Lower leg skin (tissue), 4 donors: ENCODE results near the gene HMGA1. TPM values are rescaled to one million over a fixed set of nuclear protein-coding genes. Genes with fewer than 3 reads are reported as not detected.
"Not testable (repeated sequence)": the region's sequence is repeated elsewhere in the genome, so short reads cannot be mapped to it uniquely, and the experiment has no call there.

Source experiments
- DNase-seq, 2 donors: peaks; one replicate each; pipeline ENCODE4 v3.0.0-alpha.2; 2019; ENCODE audit warnings: low spot score in 2 of 2
- H3K4me3 ChIP-seq: fragments of 200-600 bp; sonication (generic); 2 replicates; pipeline ENCODE4 v1.5.1; 2017; ENCODE audit warnings: mild to moderate bottlenecking, low read depth; ENCODE audit not compliant: poor library complexity, severe bottlenecking
- CTCF ChIP-seq, 3 donors: fragments of 450-650 bp; IDR thresholded peaks; one replicate each; pipeline ENCODE4 v1.5.1; 2016; ENCODE audit warnings: antibody characterized with exemption in 3 of 3, mild to moderate bottlenecking in 3 of 3, moderate library complexity in 2 of 3
- POLR2A ChIP-seq, 2 donors: fragments of 450-650 bp; IDR thresholded peaks; one replicate each; pipeline ENCODE4 v1.6.1; 2016 to 2017; ENCODE audit warnings: antibody characterized with exemption in 2 of 2, mild to moderate bottlenecking in 1 of 2, moderate library complexity in 1 of 2
- WGBS, 2 donors: methylation state at CpG; one replicate each; pipeline ENCODE4 v1.1.5; 2018; 5-methylcytosine and 5-hydroxymethylcytosine counted together
- intact Hi-C: fragments of 100-400 bp; cut with DNase I; formaldehyde crosslinking; loops from one replicate; pipeline ENCODE4 v1.15.0; 2023; ENCODE audit warnings: low total_unique reads
- total RNA-seq, 4 donors: library from RNA; depleted of rRNA; stranded (reverse); fragments of >200 nt; gene quantifications; one replicate each; pipeline ENCODE4 v1.1.0, GENCODE V29; 2016

Gene HMGA1
- total RNA-seq, 4 donors from 2014 or later: 134 to 188 (median 167) TPM

- DNase-seq: no peak
- TF ChIP-seq CTCF (IDR thresholded peaks at IDR 0.05): no peak
- TF ChIP-seq POLR2A (IDR thresholded peaks at IDR 0.05): no peak
These were observed 11.0 kb downstream of the HMGA1 start for GRCh38 chr6:34247481-34248197.

GRCh38 chr6:34248198-34248726 is 11.6 kb downstream of the HMGA1 start:
- TF ChIP-seq POLR2A (IDR thresholded peaks at IDR 0.05) (no peak), CTCF (IDR thresholded peaks at IDR 0.05) (no peak)
- intact Hi-C loops: loop anchor here (10.0 kb wide), 1 partner anchor 167 kb away; no protein-coding TSS in a partner anchor
- peak in 1 of 2 donors; percentile 94 for DNase-seq
- WGBS, 2 donors: 6 to 9% methylated on average over 16 to 17 of the region's 17 CpGs
- H3K4me3 ChIP-seq: peak overlapping the region; percentile 58

More at GRCh38 chr6:34247481-34248197, 11.0 kb downstream of the HMGA1 start:
- H3K4me3 ChIP-seq: no peak overlapping the region
- intact Hi-C loops: loop anchor here (10.0 kb wide), 1 partner anchor 167 kb away; no protein-coding TSS in a partner anchor
- WGBS, 2 donors: 42 to 52% methylated on average over 2 to 6 of the region's 6 CpGs

- intact Hi-C loops: loop anchor here (10.0 kb wide), 1 partner anchor 166 kb away; no protein-coding TSS in a partner anchor
- WGBS, 2 donors: 0 to 1% methylated on average over 39 to 40 of the region's 79 CpGs
- TF ChIP-seq POLR2A (IDR thresholded peaks at IDR 0.05): peak in 1 of 2 donors; percentile 52
- no peak for TF ChIP-seq CTCF (IDR thresholded peaks at IDR 0.05)
- peak; percentile 94 to 99 for DNase-seq
- peak within 1 kb of the TSS; percentile 58 for H3K4me3 ChIP-seq
These were observed 12.2 kb downstream of the HMGA1 start, which contains the start of gene SMIM29 for GRCh38 chr6:34248727-34249468. Gene SMIM29, minus strand, starts transcription at chr6:34249006. Its CDS starts 1,215 bp downstream, at chr6:34247791.

GRCh38 chr6:34249469-34250261 is 13.0 kb downstream of the HMGA1 start:
- DNase-seq: no peak
- TF ChIP-seq CTCF (IDR thresholded peaks at IDR 0.05) (no peak), POLR2A (IDR thresholded peaks at IDR 0.05) (no peak)
- intact Hi-C loops: loop anchor here (10.0 kb wide), 1 partner anchor 165 kb away; no protein-coding TSS in a partner anchor
- H3K4me3 ChIP-seq: peak overlapping the region; percentile 49
- 40 to 42% methylated on average over 17 to 18 of the region's 18 CpGs for WGBS, 2 donors

GRCh38 chr6:34252395-34252794 is 15.7 kb downstream of the HMGA1 start:
- 67 to 68% methylated on average over 2 of the region's 2 CpGs for WGBS, 2 donors
- H3K4me3 ChIP-seq, DNase-seq, intact Hi-C loops: not testable (repeated sequence)
